NB4 (cell line): ENCODE measurements around the gene RSU1.

ENCODE experiments used
- DNase-seq: peaks from one replicate; pipeline ENCODE4 v3.0.0; 2010; ENCODE audit warnings: low read depth
- H3K4me3 ChIP-seq: one replicate; pipeline ENCODE4 v1.5.1; 2011; ENCODE audit warnings: mild to moderate bottlenecking, low read depth, low read length, moderate library complexity
- MYC ChIP-seq: IDR thresholded peaks from 2 replicates; pipeline ENCODE4 v1.6.1; 2011; ENCODE audit warnings: low read depth, low read length
- POLR2A ChIP-seq: IDR thresholded peaks from 2 replicates; pipeline ENCODE4 v1.6.1; 2011; ENCODE audit warnings: mild to moderate bottlenecking; ENCODE audit not compliant: insufficient read length; ENCODE audit errors: extremely low read depth
- TF ChIP-seq, protein P1 (sequence below): IDR thresholded peaks from 2 replicates; pipeline ENCODE4 v1.6.1; 2011; ENCODE audit warnings: low read depth, low read length
- TF ChIP-seq, protein P2 (sequence below): IDR thresholded peaks from one replicate; pipeline ENCODE4 v1.5.1; 2012; ENCODE audit warnings: low read depth, low read length

RSU1 gene

DNA sequence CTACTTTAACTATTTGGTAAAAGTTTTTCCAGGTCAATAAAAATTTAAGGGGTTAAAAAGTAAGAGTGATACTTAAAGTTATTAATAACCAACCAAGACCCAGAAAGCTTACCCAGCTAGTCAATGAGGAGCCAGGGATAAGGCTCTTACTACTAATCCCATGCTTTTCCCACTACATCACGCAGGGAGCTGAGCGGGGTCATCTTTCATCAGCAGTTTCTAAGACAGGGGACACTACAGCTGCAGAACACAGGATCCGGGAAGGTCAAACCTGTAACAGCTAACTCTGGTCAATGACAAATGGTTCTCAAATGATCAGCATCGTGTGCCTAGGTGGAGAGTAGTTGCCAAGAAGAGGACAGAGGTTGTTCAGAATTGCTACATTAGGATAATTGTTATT is 65.1 kb downstream of the RSU1 start:
- no peak overlapping the region for H3K4me3 ChIP-seq
- TF ChIP-seq, protein P1, sequence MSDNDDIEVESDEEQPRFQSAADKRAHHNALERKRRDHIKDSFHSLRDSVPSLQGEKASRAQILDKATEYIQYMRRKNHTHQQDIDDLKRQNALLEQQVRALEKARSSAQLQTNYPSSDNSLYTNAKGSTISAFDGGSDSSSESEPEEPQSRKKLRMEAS, result no peak
- TF ChIP-seq, protein P2, sequence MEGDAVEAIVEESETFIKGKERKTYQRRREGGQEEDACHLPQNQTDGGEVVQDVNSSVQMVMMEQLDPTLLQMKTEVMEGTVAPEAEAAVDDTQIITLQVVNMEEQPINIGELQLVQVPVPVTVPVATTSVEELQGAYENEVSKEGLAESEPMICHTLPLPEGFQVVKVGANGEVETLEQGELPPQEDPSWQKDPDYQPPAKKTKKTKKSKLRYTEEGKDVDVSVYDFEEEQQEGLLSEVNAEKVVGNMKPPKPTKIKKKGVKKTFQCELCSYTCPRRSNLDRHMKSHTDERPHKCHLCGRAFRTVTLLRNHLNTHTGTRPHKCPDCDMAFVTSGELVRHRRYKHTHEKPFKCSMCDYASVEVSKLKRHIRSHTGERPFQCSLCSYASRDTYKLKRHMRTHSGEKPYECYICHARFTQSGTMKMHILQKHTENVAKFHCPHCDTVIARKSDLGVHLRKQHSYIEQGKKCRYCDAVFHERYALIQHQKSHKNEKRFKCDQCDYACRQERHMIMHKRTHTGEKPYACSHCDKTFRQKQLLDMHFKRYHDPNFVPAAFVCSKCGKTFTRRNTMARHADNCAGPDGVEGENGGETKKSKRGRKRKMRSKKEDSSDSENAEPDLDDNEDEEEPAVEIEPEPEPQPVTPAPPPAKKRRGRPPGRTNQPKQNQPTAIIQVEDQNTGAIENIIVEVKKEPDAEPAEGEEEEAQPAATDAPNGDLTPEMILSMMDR, result no peak
- TF ChIP-seq MYC (no peak), POLR2A (no peak)
- DNase-seq, result no peak

DNA sequence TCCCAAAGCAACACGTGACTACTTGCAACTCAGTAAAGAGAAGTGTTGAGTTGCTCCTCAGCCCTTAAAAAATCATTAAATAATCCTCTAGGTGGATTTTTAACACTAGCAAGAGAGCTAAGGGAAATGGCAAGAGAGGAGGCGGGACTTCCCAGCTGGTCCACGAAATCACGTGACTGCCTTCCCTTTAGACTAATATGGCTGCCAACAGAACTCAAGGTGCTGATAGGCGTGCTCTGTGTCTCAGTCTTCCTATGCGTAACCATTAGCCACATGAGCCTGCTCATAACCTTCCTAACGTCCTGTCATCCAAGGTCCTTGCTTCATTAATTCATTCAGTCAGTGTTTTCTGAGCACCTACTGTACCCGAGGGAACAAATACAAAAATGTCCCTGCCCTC is 66.0 kb downstream of the RSU1 start:
- TF ChIP-seq, protein P2, result no peak
- TF ChIP-seq, protein P1, result no peak
- no peak for TF ChIP-seq MYC
- no peak for DNase-seq

GRCh38 chr10:16750461-16750860 is 66.8 kb downstream of the RSU1 start:
- TF ChIP-seq POLR2A, result no peak
- TF ChIP-seq MYC, result no peak
- TF ChIP-seq, protein P2, result no peak
- TF ChIP-seq, protein P1, result no peak
- no peak overlapping the region for H3K4me3 ChIP-seq
- no peak for DNase-seq

More for the DNA sequence above, 66.0 kb downstream of the RSU1 start:
- H3K4me3 ChIP-seq, result no peak overlapping the region

GRCh38 chr10:16748749-16749148 is 68.5 kb downstream of the RSU1 start:
- H3K4me3 ChIP-seq, result no peak overlapping the region
- TF ChIP-seq MYC, result no peak
- TF ChIP-seq POLR2A, result no peak
- TF ChIP-seq, protein P2, result no peak
- TF ChIP-seq, protein P1, result no peak
- DNase-seq, result no peak

DNA sequence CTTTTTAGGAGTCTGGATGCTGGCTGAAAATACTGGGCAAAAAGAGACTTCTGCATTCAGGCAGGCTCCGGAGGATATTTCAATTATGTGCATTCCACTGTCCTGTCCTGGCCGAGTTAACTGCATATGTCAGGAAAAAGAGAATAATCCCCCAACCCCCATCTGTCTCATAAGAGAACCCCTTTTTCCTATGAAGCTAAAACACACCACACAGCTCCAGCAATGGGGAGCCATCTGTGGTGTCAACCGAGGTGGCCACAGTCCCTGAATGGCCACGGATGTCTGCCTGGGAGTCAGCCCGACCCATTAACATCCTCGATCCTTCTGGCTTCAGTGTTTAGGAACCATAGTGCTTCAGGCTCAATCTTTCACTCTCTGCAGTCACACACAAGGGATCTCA is 70.4 kb downstream of the RSU1 start:
- DNase-seq, result no peak
- H3K4me3 ChIP-seq, result no peak overlapping the region
- TF ChIP-seq, protein P2, result no peak

DNA sequence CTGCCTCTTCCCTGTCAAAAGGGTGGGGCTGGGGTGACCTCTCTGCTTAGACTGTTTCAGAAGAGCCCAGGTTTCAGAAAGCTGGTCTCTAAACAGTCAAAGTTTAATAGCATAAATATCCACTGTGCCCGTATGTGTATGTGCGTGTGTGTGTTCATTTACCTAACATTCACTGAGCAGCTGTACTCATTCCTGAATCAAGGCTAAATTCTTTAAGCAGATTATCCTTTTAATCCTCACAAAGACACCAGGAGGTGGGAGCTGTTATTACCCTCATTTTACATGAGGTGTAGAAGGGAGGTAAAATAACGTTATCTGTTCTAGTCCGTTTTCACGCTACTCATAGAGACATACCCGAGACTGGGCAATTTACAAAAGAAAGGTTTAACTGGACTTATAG is 72.2 kb downstream of the RSU1 start:
- TF ChIP-seq POLR2A, result no peak
- TF ChIP-seq MYC, result no peak
- TF ChIP-seq, protein P1, result no peak
- TF ChIP-seq, protein P2, result no peak
- no peak overlapping the region for H3K4me3 ChIP-seq
- DNase-seq, result no peak
